Neural crest cell (in vitro differentiated cells): Measurements from ENCODE around the gene HDAC1. TPM values are rescaled to one million over a fixed set of nuclear protein-coding genes. Genes with fewer than 3 reads are reported as not detected.

Experiments used
- DNase-seq: peaks from one replicate; pipeline ENCODE4 v3.0.0; 2021; ENCODE audit warnings: low read depth, mixed read lengths, low spot score
- H3K27ac Mint-ChIP-seq: one replicate; pipeline ENCODE4 v1.8.0; 2021; ENCODE audit warnings: mild to moderate bottlenecking, mixed read lengths; ENCODE audit not compliant: unreplicated experiment
- H3K27me3 Mint-ChIP-seq: 2 replicates; pipeline ENCODE4 v1.8.0; 2021; ENCODE audit warnings: low read depth, mild to moderate bottlenecking, mixed read lengths
- H3K36me3 Mint-ChIP-seq: 2 replicates; pipeline ENCODE4 v1.8.0; 2021; ENCODE audit warnings: low read depth, mild to moderate bottlenecking, mixed read lengths
- H3K4me1 Mint-ChIP-seq: 2 replicates; pipeline ENCODE4 v1.8.0; 2021; ENCODE audit warnings: mixed read lengths
- H3K4me3 Mint-ChIP-seq: one replicate; pipeline ENCODE4 v1.8.0; 2021; ENCODE audit warnings: mild to moderate bottlenecking, mixed read lengths
- H3K9me3 Mint-ChIP-seq: 2 replicates; pipeline ENCODE4 v1.8.0; 2021; ENCODE audit warnings: mixed read lengths
- CTCF ChIP-seq: fragments of 200-600 bp; sonication (generic); conservative IDR thresholded peaks from 2 replicates; pipeline ENCODE4 v1.5.0; 2021; ENCODE audit warnings: antibody characterized with exemption, mild to moderate bottlenecking
- total RNA-seq: library from RNA; stranded (reverse); gene quantifications from 2 replicates; pipeline ENCODE4 v1.2.1, GENCODE V29; 2021

HDAC1 gene
- total RNA-seq, 1 donor from 2014 or later: 130 TPM

- Mint-ChIP-seq H3K4me3 (no peak overlapping the region), H3K27me3 (no peaks in the 10 kb centered on the region)
- DNase-seq: no peak
These were observed 28.1 kb upstream of the HDAC1 start for GRCh38 chr1:32263744-32264143.

GRCh38 chr1:32265846-32266245 is 26.0 kb upstream of the HDAC1 start:
- H3K36me3 Mint-ChIP-seq: no peaks in the 10 kb centered on the region
- no peaks in the 10 kb centered on the region for H3K27me3 Mint-ChIP-seq
- no peaks in the 10 kb centered on the region for H3K9me3 Mint-ChIP-seq
- no peaks in the 10 kb centered on the region for H3K4me1 Mint-ChIP-seq
- no peak overlapping the region for H3K27ac Mint-ChIP-seq
- no peak for DNase-seq
- no peak for TF ChIP-seq CTCF
- no peak overlapping the region for H3K4me3 Mint-ChIP-seq

More at GRCh38 chr1:32263744-32264143, 28.1 kb upstream of the HDAC1 start:
- no peak for TF ChIP-seq CTCF
- Mint-ChIP-seq H3K4me1 (no peaks in the 10 kb centered on the region), H3K9me3 (no peaks in the 10 kb centered on the region), H3K36me3 (no peaks in the 10 kb centered on the region), H3K27ac (no peak overlapping the region)

GRCh38 chr1:32266921-32267591 is 24.8 kb upstream of the HDAC1 start:
- Mint-ChIP-seq H3K4me1 (no peaks in the 10 kb centered on the region), H3K9me3 (no peaks in the 10 kb centered on the region), H3K27ac (no peak overlapping the region), H3K36me3 (no peaks in the 10 kb centered on the region), H3K4me3 (no peak overlapping the region), H3K27me3 (peaks cover 2% of the 10 kb centered on the region)
- no peak for DNase-seq
- no peak for TF ChIP-seq CTCF

GRCh38 chr1:32269744-32270143 is 22.1 kb upstream of the HDAC1 start:
- H3K4me1 Mint-ChIP-seq: peaks cover 7% of the 10 kb centered on the region
- no peaks in the 10 kb centered on the region for H3K9me3 Mint-ChIP-seq
- H3K4me3 Mint-ChIP-seq: no peak overlapping the region
- no peak for DNase-seq
- H3K27me3 Mint-ChIP-seq: peaks cover 20% of the 10 kb centered on the region
- no peak for TF ChIP-seq CTCF
- H3K36me3 Mint-ChIP-seq: no peaks in the 10 kb centered on the region
- H3K27ac Mint-ChIP-seq: no peak overlapping the region

GRCh38 chr1:32272557-32273390 is 19.1 kb upstream of the HDAC1 start:
- H3K4me3 Mint-ChIP-seq: no peak overlapping the region
- H3K27ac Mint-ChIP-seq: peak overlapping the region; percentile 69
- H3K36me3 Mint-ChIP-seq: no peaks in the 10 kb centered on the region
- no peak for DNase-seq
- peaks cover 20% of the 10 kb centered on the region for H3K27me3 Mint-ChIP-seq
- H3K9me3 Mint-ChIP-seq: no peaks in the 10 kb centered on the region
- peaks cover 7% of the 10 kb centered on the region for H3K4me1 Mint-ChIP-seq
- TF ChIP-seq CTCF: no peak
